ENCODE results near the gene P2RY6. TPM values are rescaled to one million over a fixed set of nuclear protein-coding genes. Genes with fewer than 3 reads are reported as not detected.

Gene P2RY6
- total RNA-seq, 1 experiment from 2014 or later: 0.80 TPM

- DNase-seq (ENCODE audit: low read depth): no peak
Measured at GRCh38 chr11:73316422-73316821, 44.3 kb downstream of the P2RY6 start.

- DNase-seq (ENCODE audit: low read depth): no peak
Measured at GRCh38 chr11:73317373-73317772, 45.2 kb downstream of the P2RY6 start.

DNA sequence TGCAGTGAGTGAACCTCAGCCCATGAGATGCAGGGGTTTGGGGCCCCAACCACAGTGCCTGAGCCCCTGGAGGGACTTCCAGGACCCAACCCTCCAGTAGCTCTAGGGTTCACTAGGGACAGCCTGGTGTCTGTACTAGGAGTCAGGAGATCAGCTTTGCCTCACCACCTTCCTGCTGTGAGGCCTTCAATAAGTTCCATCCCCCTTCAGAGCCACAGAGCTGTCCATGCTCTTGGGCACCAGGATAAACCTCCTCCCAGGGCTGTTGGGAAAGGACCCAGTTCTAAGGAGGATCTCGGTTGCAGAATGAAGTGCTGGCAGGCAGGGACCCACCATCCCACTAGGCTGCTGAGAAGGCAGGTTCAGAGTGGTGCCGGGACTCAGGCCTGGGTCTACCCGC is 45.7 kb downstream of the P2RY6 start:
- no peak for DNase-seq (ENCODE audit: low read depth)

- DNase-seq (ENCODE audit: low read depth): no peak
Measured at GRCh38 chr11:73318501-73319011, 46.4 kb downstream of the P2RY6 start.

- no peak for DNase-seq (ENCODE audit: low read depth)
Measured at GRCh38 chr11:73320763-73321603, 48.8 kb downstream of the P2RY6 start.

DNA sequence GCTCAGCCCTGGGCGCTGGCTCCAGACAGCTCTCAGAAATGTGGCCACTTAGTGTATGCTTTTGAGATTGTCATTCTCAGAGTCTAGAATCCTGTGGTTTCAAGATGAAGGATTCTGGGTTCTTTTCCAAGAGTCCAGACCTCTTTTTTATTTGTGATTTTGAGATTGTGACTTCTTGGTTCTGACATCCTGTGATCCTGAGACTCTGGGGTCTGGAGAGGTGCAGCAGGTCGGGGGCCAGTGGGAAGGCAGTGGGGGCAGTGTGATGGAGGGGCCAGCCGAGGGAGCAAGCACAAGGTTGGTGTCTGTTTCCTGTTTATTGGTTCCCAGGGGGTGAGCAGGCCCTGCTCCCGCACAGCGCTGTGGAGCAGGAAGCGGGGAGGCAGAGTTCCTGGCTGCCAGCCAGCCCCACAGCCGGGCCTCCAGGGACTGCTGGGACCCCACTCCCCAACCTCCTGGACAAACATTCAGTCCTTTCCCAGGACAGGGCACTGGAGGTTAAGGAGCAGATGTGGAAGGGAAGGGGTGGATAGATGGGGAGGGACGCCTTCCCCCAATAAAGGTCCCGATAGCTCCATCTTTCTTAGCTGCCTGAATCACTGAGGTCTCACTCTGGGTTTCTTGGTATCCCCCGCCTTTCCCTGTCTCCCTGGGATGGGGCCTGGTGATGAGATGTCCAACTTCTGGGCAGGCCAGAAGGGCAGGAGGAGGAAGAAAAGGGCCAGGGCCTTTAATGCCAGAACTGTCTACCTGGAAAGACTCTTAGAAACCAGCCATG is 49.7 kb downstream of the P2RY6 start:
- DNase-seq (ENCODE audit: low read depth): peak; percentile 76

- peak; percentile 51 for DNase-seq (ENCODE audit: low read depth)
Measured at GRCh38 chr11:73322382-73323306, 50.5 kb downstream of the P2RY6 start.

- peak; percentile 62 for DNase-seq (ENCODE audit: low read depth)
Measured at GRCh38 chr11:73323464-73323863, 51.3 kb downstream of the P2RY6 start.

DNA sequence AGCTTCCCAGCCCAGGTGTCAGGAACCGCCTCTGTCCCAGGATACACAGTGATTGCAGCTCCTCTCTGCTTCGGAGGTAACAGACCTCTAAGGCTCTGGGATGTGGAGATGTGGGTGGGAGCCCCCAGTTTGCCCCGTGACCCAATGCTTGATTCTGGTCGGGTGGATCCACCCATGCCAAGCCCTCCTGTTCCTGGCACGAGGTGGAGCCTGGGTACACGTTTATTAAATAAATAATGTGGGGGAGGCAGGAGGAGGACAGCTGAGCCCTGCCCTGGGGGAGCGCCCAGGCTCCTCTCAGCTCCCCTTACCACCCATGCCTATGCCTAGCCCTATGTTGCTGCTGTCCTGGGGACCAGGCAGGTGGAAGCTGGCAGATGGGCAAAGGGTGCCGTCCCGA is 52.0 kb downstream of the P2RY6 start:
- no peak for DNase-seq (ENCODE audit: low read depth)

GRCh38 chr11:73324665-73325035 is 52.5 kb downstream of the P2RY6 start:
- DNase-seq (ENCODE audit: low read depth): no peak

DNA sequence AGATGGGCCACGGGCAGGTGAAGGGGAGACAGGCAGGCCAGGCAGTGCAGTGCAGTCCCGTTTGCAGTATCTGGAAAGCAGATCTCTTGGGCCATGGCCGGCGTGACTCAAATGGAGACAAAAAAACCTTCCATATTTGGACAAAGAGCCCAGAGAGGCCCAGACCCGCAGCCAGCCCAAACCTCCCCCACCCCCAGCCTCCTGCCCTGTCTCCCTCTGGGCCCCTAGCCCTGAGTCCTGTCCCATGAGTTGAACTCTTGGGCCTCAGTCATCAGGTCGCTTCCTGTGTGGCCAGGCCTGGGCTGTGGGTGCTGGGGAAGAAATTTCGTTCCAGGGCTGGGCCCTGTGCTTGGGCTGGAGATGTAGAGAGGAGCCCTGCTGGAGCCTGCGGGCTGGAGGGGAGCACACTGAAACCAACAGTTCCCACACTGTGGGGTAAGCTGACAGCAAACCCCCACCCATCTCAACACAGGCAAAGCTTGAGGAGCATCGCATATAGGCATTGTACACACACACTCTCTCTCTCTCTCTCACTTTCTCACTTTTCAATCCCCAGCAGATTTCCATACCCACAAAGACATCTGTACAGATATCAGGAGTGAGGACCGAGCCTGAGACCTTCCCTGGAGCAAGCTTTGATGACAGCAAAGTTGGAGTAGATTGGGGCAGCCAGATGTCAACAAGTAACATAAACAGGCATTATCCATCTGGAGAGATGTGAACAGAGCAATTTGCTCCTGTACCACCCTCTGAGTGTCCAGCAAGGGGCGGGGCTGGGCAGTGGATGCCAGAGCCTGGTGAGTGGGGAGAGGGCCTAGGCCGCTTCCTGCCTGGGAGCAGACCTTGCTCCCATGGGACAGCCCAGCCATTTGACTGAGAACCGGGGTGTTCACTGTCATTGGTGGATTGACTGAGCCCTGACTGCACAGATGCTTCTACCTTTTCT is 53.2 kb downstream of the P2RY6 start:
- no peak for DNase-seq (ENCODE audit: low read depth)

- DNase-seq (ENCODE audit: low read depth): peak; percentile 79
Measured at GRCh38 chr11:73326929-73327811, 55.0 kb downstream of the P2RY6 start.

GRCh38 chr11:73327812-73328364 is 55.8 kb downstream of the P2RY6 start:
- no peak for DNase-seq (ENCODE audit: low read depth)

GRCh38 chr11:73330569-73331093 is 58.5 kb downstream of the P2RY6 start:
- DNase-seq (ENCODE audit: low read depth): no peak

DNA sequence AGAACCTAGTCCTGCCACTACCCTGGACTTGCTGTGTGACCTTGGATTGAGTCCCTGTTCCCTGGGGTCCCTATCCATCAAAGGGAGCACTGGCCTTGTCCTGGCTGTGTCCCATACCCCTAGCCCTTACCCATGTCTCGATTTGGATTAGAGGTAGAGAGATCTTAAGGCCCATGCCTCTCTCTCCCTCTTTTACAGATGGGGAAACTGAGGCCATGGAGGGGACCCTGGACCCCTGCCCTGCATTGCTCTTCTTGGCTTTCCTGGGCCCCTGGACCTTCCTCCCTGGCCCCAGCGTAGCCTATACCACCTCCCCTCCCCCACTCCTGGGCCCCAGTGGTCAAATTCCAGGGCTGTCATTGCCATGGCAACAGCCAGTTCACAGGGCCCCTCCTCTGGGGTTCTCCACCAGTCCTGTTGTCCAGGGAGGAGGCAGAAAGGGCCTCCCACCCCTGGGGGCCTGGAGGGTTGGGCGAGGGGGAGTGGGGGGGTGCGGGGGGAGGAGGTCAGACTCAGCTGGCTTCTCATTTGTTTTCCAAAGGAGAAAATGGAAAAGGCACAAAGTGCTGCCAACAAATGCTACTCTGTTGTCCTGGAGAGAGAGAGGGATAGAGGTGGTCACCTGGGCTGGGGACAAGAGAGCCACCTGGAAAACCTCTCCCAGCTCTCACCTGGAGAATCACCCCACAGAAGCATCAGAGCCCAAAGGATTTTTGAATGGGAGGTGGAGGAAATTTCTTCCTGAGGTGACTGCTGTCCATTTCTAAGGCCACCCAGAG is 59.2 kb downstream of the P2RY6 start:
- DNase-seq (ENCODE audit: low read depth): no peak

- DNase-seq (ENCODE audit: low read depth): no peak
Measured at GRCh38 chr11:73333173-73333572, 61.0 kb downstream of the P2RY6 start.

- no peak for DNase-seq (ENCODE audit: low read depth)
Measured at GRCh38 chr11:73333640-73334383, 61.7 kb downstream of the P2RY6 start.
